ENCODE measurements around the gene PRSS37. TPM values are rescaled to one million over a fixed set of nuclear protein-coding genes. Genes with fewer than 3 reads are reported as not detected.

The PRSS37 gene
- total and polyA plus RNA-seq, 2 of the 13 experiments (the other 11 are each of a cell fraction or from before 2014, with no cell fraction given), result not detected

- no peak within 1 kb of the TSS for H2AFZ ChIP-seq (ENCODE audit: low read length)
- H4K20me1 ChIP-seq (ENCODE audit: insufficient read depth, low read length), result peaks cover 9% of the 10 kb centered on the region; the same call in 1 of the 2 replicates
- no peak for DNase-seq (ENCODE audit: low spot score)
- no peaks in the 10 kb centered on the region for H3K27me3 ChIP-seq (ENCODE audit: control insufficient read depth in 1 of 2, insufficient read depth in 2 of 2, low read length in 2 of 2)
- intact Hi-C loops (cut with micrococcal nuclease; ENCODE audit: unreplicated experiment), result no loop called here
- H3K4me1 ChIP-seq (ENCODE audit: insufficient read depth, low read length), result no peaks in the 10 kb centered on the region
- FAIRE-seq, result no peak
- WGBS (ENCODE audit: low lambda C conversion rate), result 100% methylated on average over 5 of the region's 5 CpGs
- ChIA-PET POLR2A (no interaction called here), CTCF (ENCODE audit: low intra/inter-chr PET ratio, low total read pairs) (no interaction called here)
- ATAC-seq, result no peak
- no peak within 1 kb of the TSS for H3K4me2 ChIP-seq (ENCODE audit: low read depth, low read length)
- H3K36me3 ChIP-seq (replicated peaks in 1 of 2; ENCODE audit: control insufficient read depth in 1 of 2, insufficient read depth in 2 of 2, low read length in 2 of 2), result peaks cover 2 to 23% of the 10 kb centered on the region in 2 experiments; a peak in 4 of 5 replicates
- no peaks in the 10 kb centered on the region for H3K79me2 ChIP-seq (ENCODE audit: insufficient read depth, low read length)
- no peaks in the 10 kb centered on the region for H3K9me3 ChIP-seq (ENCODE audit: low read length)
- no peak for TF ChIP-seq DNMT1 (CRISPR knock-in tag; IDR thresholded peaks at IDR 0.05)
- TF ChIP-seq ZNF431 (CRISPR knock-in tag; IDR thresholded peaks at IDR 0.05; ENCODE audit: borderline replicate concordance, low read depth), result no peak
- TF ChIP-seq DBP (CRISPR knock-in tag; IDR thresholded peaks at IDR 0.05; ENCODE audit: not compliant biosample characterization), result no peak
- TF ChIP-seq HNRNPLL (IDR thresholded peaks at IDR 0.05; ENCODE audit: low read depth, low read length, poor library complexity, severe bottlenecking), result no peak
- TF ChIP-seq KDM3A (CRISPR knock-in tag; IDR thresholded peaks at IDR 0.05; ENCODE audit: low read depth), result no peak
- TF ChIP-seq GPN1 (CRISPR knock-in tag; IDR thresholded peaks at IDR 0.05; ENCODE audit: borderline replicate concordance), result no peak
- TF ChIP-seq KLF12 (CRISPR knock-in tag; IDR thresholded peaks at IDR 0.05; ENCODE audit: borderline replicate concordance), result no peak
- TF ChIP-seq MYC (CRISPR knock-in tag; IDR thresholded peaks at IDR 0.05; ENCODE audit: borderline replicate concordance), result no peak
- no peak for TF ChIP-seq TAF1 (CRISPR knock-in tag; IDR thresholded peaks at IDR 0.05)
- no peak for TF ChIP-seq MZF1 (CRISPR knock-in tag; IDR thresholded peaks at IDR 0.05; ENCODE audit: borderline replicate concordance)
- no peak for TF ChIP-seq ZBTB14 (CRISPR knock-in tag; IDR thresholded peaks at IDR 0.05)
- TF ChIP-seq ZBTB7B (CRISPR knock-in tag; IDR thresholded peaks at IDR 0.05), result no peak
- H3K4me3 ChIP-seq (replicated peaks in 1 of 3; ENCODE audit: insufficient read depth in 1 of 3, low read depth in 2 of 3, low read length in 3 of 3), result no peak within 1 kb of the TSS
- no TSS peak for BruUV-seq (replicated peaks)
- in situ Hi-C loops (cut with HindIII; ENCODE audit: extremely low pct_ligation_motif_present, low pct_unique_long_range_greater_than_20kb), result no loop called here
- H3K9ac ChIP-seq (ENCODE audit: insufficient read depth, low read depth, low read length), result no peak within 1 kb of the TSS
- no peak within 1 kb of the TSS for H3K27ac ChIP-seq (ENCODE audit: extremely low read length, insufficient read depth, low read length)
These were observed 51.4 kb downstream of the PRSS37 start, which contains the start of gene TAS2R5 for GRCh38 chr7:141789917-141790316. TSS of gene TAS2R5 (plus strand) at chr7:141790217. CDS start at chr7:141790362, 145 bp downstream.

All from HepG2 (cell line).